Lung (tissue), 12 donors: Measurements from ENCODE around the gene IGSF21. TPM values are rescaled to one million over a fixed set of nuclear protein-coding genes. Genes with fewer than 3 reads are reported as not detected.

Experiments used
- ATAC-seq: fragments of 200-7000 bp; cut with Tn5 transposase; one replicate; pipeline ENCODE4 v1.9.1; 2020; ENCODE audit warnings: moderate number of reproducible peaks; ENCODE audit not compliant: insufficient read depth, low FRiP score
- DNase-seq, 3 donors: peaks; one replicate each; pipeline ENCODE4 v3.0.0-alpha.2; 2013 to 2017
- H3K27ac ChIP-seq, 2 donors: one replicate each; pipeline ENCODE4 v1.5.1; 2013; ENCODE audit warnings: mild to moderate bottlenecking in 2 of 2, moderate library complexity in 2 of 2, control low read depth in 1 of 2, inconsistent platforms in 1 of 2, low read depth in 1 of 2, low read length in 1 of 2
- H3K27me3 ChIP-seq, 3 donors: one replicate each; pipeline ENCODE4 v1.5.1; 2013; ENCODE audit warnings: low read length in 2 of 3; ENCODE audit not compliant: control insufficient read depth in 3 of 3, insufficient read depth in 3 of 3
- H3K36me3 ChIP-seq, 4 donors: one replicate each; pipeline ENCODE4 v1.5.1; 2013; ENCODE audit warnings: low read length in 4 of 4, mild to moderate bottlenecking in 1 of 4, moderate library complexity in 1 of 4; ENCODE audit not compliant: control insufficient read depth in 4 of 4, insufficient read depth in 4 of 4
- H3K4me1 ChIP-seq, 5 donors: one replicate each; pipeline ENCODE4 v1.5.1; 2013; ENCODE audit warnings: low read length in 5 of 5, mild to moderate bottlenecking in 2 of 5, moderate library complexity in 1 of 5; ENCODE audit not compliant: control insufficient read depth in 5 of 5, insufficient read depth in 5 of 5
- H3K4me3 ChIP-seq: one replicate; pipeline ENCODE4 v1.5.1; 2013; ENCODE audit warnings: mild to moderate bottlenecking, control low read depth, moderate library complexity
- H3K9ac ChIP-seq, 2 donors: one replicate each; pipeline ENCODE4 v1.5.1; 2013; ENCODE audit warnings: low read length in 2 of 2, control low read depth in 1 of 2; ENCODE audit not compliant: insufficient read depth in 1 of 2
- H3K9me3 ChIP-seq, 4 donors: one replicate each; pipeline ENCODE4 v1.5.1; 2013; ENCODE audit warnings: low read length in 3 of 4, mild to moderate bottlenecking in 1 of 4, moderate library complexity in 1 of 4; ENCODE audit not compliant: control insufficient read depth in 4 of 4, insufficient read depth in 3 of 4
- CTCF ChIP-seq: IDR thresholded peaks from 2 replicates; pipeline ENCODE4 v1.5.1; 2012; ENCODE audit warnings: mild to moderate bottlenecking; ENCODE audit errors: control extremely low read depth, extremely low read depth
- WGBS, 2 donors: extraction: QIAGEN DNeasy Blood & Tissue Kit; methylation state at CpG; one replicate each; pipeline ENCODE4 v1.1.7; 2013; 5-methylcytosine and 5-hydroxymethylcytosine counted together
- polyA plus RNA-seq, 2 donors: library from polyadenylated mRNA; stranded (reverse); fragments of 200-250 nt; gene quantifications; one replicate each; pipeline ENCODE4 v1.2.1, GENCODE V29; 2013
- total RNA-seq, 2 donors: library from RNA; depleted of rRNA in 1 of 2; stranded (reverse); fragments of >200 nt in 1 of 2; gene quantifications; one replicate each; pipeline ENCODE4 v1.2.1, GENCODE V29; 2014 to 2021
- donor health status: control.
- donor health status: control.
- donor health status: Bipolar disorder and iron deficiency.
- donor health status: healthy.
- donor health status: DM: yes; HTN: yes; CAD: no.

Gene IGSF21
- total and polyA plus RNA-seq, 4 donors = 0.18 to 2.6 (median 0.62) TPM

- peaks cover 0 to 18% (median 11%) of the 10 kb centered on the region in 3 donors for H3K27me3 ChIP-seq
- no peaks in the 10 kb centered on the region for H3K4me1 ChIP-seq
- ATAC-seq (no peak), DNase-seq (no peak)
- no peak overlapping the region for H3K9ac ChIP-seq
- no peak overlapping the region for H3K4me3 ChIP-seq
- no peaks in the 10 kb centered on the region for H3K9me3 ChIP-seq
- no peak for TF ChIP-seq CTCF
- H3K27ac ChIP-seq = no peak overlapping the region
- WGBS, 2 donors = 83 to 89% methylated on average over 15 of the region's 15 CpGs
- no peaks in the 10 kb centered on the region for H3K36me3 ChIP-seq
These were observed 171.9 kb downstream of the IGSF21 start for GRCh38 chr1:18279351-18280074.

GRCh38 chr1:18280956-18281355 is 173.4 kb downstream of the IGSF21 start:
- no peak overlapping the region for H3K9ac ChIP-seq
- WGBS, 2 donors = 72 to 78% methylated on average over 5 of the region's 5 CpGs
- no peaks in the 10 kb centered on the region for H3K36me3 ChIP-seq
- H3K4me1 ChIP-seq = no peaks in the 10 kb centered on the region
- H3K4me3 ChIP-seq = no peak overlapping the region
- ATAC-seq = no peak
- DNase-seq = no peak
- peaks cover 0 to 31% (median 14%) of the 10 kb centered on the region in 3 donors for H3K27me3 ChIP-seq
- H3K9me3 ChIP-seq = no peaks in the 10 kb centered on the region
- H3K27ac ChIP-seq = no peak overlapping the region
- TF ChIP-seq CTCF = no peak

- Histone ChIP-seq H3K9ac (no peak overlapping the region), H3K4me1 (no peaks in the 10 kb centered on the region), H3K4me3 (no peak overlapping the region), H3K36me3 (no peaks in the 10 kb centered on the region), H3K27ac (no peak overlapping the region), H3K27me3 (peaks cover 0 to 40% (median 14%) of the 10 kb centered on the region in 3 donors), H3K9me3 (no peaks in the 10 kb centered on the region)
- no peak for DNase-seq
- ATAC-seq = no peak
- no peak for TF ChIP-seq CTCF
- 48 to 49% methylated on average over 13 of the region's 13 CpGs for WGBS, 2 donors
These were observed 175.4 kb downstream of the IGSF21 start for GRCh38 chr1:18282851-18283600.
